H4 (cell line): Measurements from ENCODE around the gene KCNJ8. TPM values are rescaled to one million over a fixed set of nuclear protein-coding genes. Genes with fewer than 3 reads are reported as not detected.
"Not testable (repeated sequence)": the region's sequence is repeated elsewhere in the genome, so short reads cannot be mapped to it uniquely, and the experiment has no call there.

ENCODE experiments used
- DNase-seq: peaks from one replicate; pipeline ENCODE4 v3.0.0-alpha.2; 2015; ENCODE audit warnings: low spot score
- total RNA-seq: library from RNA; depleted of rRNA; stranded (reverse); fragments of >200 nt; shearing (Covaris generic); gene quantifications from 2 replicates; pipeline ENCODE4 v1.2.3, GENCODE V29; 2014; rRNA removed

KCNJ8 gene
- total RNA-seq = 0.74 and 1.0 TPM in 2 replicates

DNA sequence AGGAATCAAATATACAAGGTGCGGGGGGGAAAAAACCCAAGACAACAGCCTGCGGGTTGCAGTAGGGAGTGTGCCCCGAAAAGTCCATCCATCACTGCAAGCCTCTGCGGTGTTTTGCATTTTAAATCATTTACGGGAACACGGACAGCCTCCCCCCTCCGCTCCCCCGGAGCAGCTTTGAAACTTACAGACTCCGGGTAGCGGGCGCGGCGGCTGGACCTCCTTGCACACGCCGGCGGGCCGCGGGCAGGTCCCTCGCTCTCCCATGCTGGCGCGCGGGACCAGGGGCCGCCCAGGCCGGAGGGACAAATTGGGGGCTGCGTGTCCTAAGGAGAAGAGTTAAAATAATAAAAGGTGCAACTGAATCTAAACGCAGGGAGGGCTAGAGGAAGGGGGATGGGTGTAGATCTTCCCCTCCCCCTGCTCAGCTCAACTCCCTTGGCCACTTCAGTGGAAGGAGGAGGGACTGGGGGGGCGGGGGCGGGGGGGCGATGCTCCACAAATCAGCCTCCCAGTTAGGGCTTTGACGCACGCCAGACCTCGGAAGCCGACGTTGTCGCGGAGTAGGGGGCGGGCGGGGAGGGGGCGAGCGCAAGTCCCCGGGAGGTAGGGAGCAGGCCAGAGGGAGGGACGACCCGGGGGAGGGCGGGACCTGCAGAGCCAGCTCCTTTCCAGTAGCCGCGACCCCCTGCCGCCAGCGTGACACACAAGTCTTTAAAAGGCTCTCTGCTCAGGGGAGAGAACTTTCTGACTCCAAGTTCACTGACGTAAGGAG is at the start of gene KCNJ8:
KCNJ8 (minus strand) TSS at position 349 of the 775 bp plus-strand sequence. CDS start 1,090 bp downstream, outside the sequence.
- DNase-seq = peak; percentile 15

DNA sequence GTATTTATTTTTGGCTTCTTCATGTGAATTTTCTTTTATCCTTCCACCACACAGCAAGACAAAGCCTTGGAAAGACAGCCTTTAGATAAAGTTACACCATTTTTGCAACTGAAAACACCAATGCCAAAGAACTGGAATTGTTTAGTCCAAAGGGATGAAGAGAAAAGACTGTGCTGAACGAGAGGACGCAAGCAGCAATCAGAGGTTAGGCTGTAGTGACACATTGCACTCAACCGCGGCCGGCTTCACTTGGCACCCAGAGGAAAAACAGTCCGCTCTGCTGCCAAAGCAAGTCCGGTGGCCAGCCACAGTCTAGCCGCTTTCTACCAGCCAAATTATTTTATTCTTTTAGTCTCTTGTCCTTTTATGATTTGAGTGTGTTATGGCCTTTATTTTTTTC is 49.1 kb upstream of the KCNJ8 start:
- no peak for DNase-seq

DNA sequence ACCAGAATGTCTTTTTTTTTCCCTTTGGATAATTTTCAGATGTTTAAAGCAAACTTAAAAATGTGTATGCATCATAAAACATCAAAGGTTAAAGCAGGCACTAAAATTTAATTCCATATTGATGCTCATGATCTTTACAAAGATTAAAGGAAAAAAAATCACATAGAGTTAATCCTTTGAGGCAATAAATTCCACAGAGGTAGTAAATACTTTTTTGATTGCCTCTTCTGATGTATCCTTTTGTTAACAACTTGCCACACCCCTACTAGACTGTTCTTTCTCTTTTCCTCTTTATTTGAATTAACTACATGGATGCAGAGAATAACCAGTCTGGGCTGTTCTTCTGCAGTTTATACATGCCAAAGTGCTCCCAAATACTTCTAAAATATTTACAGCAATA is 45.2 kb upstream of the KCNJ8 start:
- DNase-seq = no peak

DNA sequence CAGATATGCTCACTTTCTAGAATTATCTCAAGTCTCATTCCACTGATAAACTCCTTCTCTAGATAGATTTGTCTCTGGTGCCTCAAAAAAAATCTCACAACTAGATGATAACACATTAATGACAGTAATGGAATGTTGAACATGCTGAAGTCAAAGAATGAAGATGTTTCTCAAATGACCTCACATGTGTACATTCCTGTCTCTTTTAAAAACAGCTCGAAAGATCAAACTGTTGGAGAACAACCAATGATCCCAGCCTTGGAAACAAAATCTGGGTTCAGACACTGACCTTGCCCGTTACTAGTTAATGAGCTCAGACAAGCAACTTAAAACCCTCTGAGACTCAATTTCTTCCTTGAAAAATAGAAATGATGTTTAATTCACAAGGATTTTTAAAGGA is 44.7 kb upstream of the KCNJ8 start:
- DNase-seq = no peak

DNA sequence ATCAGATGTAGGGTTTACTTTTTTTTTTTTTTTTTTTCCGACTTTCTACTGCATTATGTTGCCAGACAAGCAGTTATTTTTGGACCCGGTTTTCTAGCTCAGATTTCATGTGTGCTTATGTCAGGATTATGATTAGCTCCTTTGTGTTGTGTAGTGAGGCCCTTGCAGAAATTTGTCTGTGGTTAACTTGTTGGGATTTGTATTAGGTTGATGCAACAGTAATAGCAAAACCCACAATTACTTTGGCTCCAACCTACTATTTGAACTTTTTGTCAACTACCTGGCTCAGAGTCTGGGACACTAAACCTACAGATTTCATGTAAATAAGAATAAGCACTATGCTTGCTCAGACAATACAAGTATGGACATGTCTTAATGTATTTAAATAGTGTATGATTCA is 44.1 kb upstream of the KCNJ8 start:
- peak; percentile 27 for DNase-seq

DNA sequence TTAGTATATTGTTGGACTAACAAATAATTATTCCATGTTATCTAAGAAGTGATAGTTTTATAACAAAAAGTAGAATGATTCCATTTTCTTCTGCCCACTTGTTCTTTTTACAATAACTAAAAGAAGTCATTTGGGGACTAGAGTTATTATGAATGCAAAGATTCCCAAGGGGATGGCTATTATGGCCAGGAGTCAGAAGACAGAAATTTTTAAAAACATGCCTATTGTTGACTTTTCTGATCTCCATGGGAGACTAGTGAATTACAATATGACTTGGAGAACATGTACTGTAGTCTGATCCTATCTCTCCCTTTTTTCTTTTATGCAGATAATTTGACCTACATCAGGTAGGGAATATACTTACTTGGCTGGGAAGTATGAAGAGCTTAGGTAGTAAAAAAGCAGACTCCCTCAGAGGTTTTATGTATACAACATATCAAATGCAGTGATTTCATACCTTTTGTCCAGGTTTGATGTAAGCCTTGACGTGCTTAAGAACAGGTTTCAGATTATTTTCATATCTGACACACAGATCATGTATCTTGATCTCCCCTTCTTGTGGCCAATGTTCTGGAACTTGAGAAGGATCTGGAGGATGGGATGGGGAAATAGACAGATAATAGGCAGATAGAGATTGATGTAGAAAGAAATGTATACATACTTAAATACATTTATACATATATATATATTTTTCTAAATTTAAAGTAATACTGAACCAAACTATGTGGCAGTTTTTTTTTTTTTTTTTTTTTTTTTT is 41.0 kb upstream of the KCNJ8 start:
- no peak for DNase-seq

DNA sequence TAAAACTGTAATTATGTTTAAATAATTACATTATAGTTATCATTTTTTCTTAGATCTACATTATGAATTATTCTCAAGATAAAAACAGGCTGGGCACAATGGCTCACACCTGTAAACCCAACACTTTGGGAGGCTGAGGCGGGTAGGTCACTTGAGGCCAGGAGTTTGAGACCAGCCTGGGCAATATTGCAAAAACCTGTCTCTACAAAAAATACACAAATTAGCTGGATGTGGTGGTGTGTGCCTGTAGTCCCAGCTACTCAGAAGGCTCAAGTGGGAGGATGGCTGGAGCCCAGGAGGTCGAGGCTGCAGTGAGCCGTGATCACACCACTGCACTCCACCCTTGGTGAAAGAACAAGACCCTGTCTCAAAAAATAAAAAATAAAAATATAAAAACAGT is 40.3 kb upstream of the KCNJ8 start:
- DNase-seq = no peak

DNA sequence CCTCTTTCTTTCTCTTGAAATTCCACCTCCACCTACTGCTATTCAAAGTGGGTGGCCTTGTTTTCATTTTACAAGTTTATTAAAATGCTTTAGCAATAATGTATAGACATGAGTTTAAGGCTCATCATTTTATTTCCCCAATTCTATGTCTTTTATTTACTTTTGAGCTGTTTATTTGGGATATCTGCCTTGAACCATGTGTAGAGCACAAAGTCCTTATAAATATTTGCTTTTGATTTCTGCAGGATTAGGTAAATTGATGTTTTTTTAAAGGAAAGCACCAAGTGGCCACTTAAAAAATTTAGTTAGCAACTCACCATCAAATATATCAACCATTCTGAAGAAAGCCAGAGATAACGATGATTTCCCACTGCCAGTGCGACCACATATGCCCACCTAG is 39.8 kb upstream of the KCNJ8 start:
- DNase-seq = no peak

DNA sequence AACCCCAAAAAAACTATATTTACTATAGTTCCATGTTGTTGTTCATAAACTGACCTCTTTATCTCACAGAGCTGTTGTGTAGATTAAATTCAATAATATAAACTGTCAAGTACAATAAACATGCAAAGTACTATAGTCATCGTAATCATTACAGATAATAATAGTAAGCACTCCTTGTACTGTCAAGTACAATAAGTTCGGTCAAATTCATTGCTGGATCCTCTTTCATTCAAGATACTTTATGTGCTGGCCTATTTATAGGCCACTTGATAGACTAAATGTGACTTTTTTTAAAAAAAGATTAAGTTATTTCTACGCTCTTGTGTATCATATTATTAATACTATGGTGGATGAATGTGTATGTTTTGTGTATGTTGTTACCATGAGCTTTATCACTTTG is 39.2 kb upstream of the KCNJ8 start:
- no peak for DNase-seq

DNA sequence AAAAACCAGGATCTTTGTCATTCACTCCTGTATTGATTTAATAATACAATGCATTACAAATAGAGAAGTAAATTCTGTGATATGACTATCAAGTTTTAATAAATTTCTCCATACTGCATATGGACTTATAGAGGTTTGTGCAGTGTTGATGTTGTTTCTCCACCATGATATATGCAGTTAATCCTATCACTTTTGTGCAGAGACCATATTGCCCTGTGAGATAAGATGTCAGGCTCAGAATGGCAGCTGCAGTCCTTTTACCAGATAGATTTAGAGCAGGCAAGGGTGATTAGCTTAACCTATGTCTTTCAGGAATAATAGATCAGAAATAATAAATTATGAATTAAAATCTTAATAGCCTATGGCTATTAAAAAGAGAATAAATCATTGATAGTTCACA is 38.6 kb upstream of the KCNJ8 start:
- no peak for DNase-seq

DNA sequence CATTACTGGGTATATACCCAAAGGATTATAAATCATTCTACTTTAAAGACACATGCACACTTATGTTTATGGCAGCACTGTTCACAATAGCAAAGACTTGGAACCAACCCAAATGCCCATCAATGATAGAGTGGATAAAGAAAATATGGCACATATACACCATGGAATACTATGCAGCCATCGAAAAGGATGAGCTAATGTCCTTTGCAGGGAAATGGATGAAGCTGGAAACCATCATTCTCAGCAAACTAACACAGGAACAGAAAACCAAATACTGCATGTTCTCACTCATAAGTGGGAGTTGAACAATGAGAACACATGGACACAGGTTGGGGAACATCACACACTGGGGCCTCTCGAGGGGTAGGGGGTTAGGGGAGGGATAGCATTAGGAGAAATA is 37.8 kb upstream of the KCNJ8 start:
- DNase-seq = not testable (repeated sequence)

DNA sequence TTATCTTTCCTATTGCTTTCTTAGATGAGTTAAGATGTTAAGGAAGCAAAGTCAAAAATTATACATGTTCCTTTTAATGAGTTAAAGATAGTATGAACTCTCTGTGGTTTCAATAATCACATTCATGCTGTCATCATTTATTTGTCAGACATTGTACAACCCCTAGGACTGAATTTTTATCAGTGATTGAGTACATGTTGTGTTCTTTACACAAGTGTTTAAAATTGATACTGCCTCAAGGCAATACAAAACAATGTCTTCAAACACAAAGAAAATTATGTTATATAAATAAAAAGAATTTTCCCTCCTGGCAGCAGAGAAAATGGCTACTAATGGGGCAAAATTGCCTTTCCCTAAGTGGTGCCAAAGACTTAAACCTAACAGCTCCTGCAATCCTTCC is 34.6 kb upstream of the KCNJ8 start:
- DNase-seq = no peak

DNA sequence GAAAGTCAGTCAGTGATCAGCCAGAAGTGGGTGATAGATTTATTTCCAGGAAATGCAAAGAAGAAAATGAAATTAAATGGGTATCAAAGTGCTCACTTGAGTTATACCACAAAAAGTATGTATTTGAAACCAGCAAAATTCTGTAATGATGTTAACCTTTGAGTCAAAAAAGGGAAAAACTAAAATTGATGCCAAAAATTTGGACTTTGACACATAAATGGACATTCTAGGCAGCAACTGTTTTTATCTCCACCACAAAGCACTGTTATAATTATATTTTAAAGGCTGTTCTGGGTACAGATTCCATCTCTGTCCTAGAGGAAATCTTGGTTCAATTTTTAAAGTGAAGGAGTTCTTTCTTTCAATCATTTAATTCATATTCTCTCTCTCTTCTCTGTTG is 31.7 kb upstream of the KCNJ8 start:
- DNase-seq = no peak

DNA sequence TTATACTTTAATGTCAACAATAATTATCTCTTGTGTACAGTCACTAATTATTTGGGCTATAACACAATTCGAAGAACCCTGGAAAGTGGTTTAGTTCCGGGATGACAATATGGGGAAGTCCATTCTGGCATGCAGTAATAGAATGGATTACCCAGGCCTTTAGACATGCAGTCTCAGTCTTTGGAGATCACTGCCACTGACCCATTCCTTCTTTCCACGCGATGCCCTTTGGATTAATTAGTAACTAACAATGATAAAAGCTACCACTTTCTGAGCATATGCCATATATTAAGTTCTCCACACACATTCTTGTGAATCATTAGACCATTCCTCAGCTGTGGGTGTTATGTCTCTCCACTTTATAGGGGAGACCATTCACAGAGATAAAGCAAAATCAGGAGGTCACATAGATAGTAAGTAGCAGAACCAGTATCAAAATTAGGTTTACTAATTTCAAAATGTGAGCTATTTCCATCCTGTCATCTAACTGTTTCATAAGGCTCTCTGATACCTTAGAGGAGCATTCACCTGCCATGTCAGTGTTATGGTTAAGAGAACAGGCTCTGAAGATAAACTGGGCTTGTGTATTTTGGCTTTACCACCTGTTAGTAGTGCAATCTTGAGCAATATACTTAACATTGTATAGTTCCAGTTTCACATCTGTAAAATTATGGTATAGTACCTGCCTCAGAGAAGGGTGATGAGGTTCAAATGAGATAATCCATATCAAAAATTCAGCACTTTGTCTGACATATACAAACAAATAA is 27.2 kb upstream of the KCNJ8 start:
- no peak for DNase-seq

DNA sequence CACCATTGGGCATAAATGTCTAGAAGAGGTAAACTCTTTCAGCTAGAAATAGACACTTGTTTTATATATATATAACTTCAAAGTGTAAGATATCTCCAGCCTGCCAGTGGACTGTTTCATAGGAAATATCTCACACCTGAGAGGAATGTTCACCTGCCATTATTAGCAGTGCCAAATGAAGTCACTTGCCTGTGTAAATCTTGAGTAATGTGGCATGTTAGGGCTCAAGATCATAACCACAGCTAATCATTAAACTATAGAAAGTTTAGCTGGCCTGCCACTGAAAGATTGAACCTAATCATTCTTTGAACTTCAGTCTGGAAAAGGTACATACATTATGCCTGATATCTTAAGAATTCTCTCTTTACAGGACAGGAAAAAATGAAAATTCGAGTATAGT is 25.5 kb upstream of the KCNJ8 start:
- DNase-seq = no peak

DNA sequence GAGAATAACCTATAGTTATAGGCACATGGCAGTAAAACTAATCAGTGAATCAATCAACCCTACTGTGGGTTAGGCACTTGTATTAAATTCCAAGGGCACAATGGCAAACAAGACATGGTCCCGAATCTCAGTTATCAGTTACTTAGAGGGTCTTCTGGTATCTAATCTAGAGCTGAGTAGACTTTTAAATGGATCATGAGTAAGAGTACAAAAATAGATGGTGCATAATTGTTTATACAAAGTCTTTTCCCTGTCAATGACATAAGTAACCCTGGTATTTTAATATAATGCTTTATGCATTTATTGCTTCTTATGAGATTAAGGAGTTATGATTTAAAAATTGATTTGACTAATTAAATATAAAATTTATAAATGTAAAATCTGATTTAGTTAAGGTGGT is 23.0 kb upstream of the KCNJ8 start:
- DNase-seq = no peak

DNA sequence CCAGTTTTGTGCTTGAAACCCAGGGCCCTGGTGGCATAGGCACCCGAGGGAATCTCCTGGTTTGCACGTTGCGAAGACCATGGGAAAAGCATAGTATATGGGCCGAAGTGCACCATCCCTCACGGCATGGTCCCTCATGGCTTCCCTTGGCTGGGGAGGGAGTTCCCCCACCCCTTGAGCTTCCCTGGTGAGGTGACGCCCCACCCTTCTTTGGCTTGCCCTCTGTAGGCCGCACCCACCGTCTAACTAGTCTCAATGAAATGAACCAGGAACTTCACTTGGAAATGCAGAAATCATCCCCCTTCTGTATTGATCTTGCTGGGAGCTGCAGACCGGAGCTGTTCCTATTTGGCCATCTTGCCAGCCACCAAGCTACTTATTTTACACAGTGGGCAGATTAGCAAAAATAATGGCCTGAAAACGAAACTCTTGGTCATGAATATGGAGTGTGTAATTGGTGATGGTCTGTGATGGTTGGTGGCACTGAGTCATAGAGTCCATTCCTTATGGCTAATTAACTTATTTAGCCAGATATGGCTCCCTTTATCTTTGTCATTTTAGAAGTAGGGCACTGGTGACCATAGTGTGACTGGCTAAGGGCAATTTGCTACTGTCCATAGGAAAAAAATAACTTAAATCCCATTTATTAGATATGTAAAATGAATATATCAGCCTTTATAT is 21.3 kb upstream of the KCNJ8 start:
- no peak for DNase-seq

DNA sequence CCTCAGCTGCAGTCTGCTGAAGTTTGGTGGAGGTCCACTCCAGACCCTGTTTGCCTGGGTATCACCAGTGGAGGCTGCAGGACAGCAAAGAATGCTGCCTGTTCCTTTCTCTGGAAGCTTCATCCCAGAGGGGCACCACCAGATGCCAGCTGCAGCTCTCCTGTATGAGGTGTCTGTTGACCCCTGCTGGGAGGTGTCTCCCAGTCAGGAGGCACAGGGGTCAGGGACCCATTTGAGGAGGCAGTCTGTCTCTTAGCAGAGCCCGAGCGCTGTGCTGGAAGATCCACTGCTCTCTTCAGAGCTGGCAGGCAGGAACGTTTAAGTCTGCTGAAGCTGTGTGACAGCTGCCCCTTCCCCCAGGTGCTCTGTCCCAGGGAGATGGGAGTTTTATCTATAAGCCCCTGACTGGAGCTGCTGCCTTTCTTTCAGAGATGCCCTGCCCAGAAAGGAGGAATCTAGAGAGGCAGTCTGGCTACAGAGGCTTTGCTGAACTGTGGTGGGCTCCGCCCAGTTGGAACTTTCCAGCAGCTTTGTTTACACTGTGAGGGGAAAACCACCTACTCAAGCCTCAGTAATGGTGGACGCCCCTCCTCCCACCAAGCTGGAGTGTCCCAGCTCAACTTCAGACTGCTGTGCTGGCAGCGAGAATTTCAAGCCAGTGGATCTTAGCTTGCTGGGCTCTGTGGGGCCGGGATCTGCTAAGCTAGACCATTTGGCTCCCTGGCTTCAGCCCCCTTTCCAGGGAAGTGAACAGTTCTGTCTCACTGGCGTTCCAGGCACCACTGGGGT is 20.5 kb upstream of the KCNJ8 start:
- not testable (repeated sequence) for DNase-seq

DNA sequence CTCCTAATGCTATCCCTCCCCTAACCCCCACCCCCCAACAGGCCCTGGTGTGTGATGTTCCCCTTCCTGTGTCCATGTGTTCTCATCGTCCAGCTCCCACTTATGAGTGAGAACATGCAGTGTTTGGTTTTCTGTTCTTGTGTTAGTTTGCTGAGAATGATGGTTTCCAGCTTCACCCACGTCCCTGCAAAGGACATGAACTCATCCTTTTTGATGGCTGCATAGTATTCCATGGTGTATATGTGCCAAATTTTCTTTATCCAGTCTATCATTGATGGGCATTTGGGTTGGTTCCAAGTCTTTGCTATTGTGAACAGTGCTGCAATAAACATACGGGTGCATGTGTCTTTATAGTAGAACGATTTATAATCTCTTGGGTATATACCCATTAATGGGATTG is 15.2 kb upstream of the KCNJ8 start:
- DNase-seq = not testable (repeated sequence)

DNA sequence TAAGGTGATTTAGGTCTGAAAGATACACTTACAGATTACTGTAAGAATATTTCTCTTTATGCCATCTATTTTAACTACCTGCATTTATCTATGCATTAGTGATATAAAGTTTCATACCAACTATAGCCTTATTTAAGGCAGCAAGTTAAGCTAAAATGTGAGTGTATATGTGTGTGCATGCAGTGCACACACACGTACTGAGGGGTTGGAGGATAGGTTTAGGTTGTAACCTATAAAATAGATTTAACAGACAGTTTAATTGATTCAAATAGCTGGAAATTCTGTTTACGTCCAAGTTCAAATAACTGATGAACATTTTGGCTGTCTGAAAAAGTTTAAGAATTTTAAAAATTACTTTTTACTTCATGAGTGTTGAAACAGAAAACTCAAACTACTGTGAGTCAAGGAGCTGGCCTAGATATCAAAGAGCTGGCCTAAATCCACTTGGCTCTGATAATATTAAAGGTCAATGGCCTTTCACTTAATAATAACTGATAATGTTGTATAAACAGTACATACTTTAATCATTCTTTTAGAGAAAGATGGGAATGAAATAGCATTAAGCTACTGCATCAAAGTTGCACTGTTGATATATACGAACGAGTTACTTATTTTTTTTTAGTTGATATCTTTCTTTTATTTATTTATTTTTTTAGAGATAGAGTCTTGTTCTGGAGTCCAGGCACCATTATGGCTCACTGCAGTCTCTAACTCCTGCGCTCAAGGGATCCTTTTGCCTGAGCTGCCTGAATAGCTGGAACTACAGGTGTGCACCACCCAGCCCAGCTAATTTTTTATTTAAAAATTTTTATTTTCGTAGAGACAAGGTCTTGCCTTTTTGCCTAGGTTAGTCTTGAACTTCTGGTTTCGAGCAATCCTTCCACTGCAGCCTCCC is 13.8 kb upstream of the KCNJ8 start:
- no peak for DNase-seq
